H1 (cell line): ENCODE measurements around the gene CDR2L. TPM values are rescaled to one million over a fixed set of nuclear protein-coding genes. Genes with fewer than 3 reads are reported as not detected.

ENCODE experiments used
- CTCF ChIA-PET: fragments of 300-600 bp; sonication (Branson Sonifier 250); formaldehyde crosslinking; loops from one replicate; lab custom pipeline; 2021; ENCODE audit not compliant: partially characterized antibody; lab: Charles Lee
- POLR2A ChIA-PET: fragments of 300-600 bp; sonication (Branson Sonifier 250); formaldehyde crosslinking; loops from one replicate; lab custom pipeline; 2021; ENCODE audit warnings: inconsistent platforms; ENCODE audit not compliant: partially characterized antibody; lab: Charles Lee
- DNase-seq, 2 experiments: peaks; one replicate each; pipeline versions ENCODE4 v3.0.0 to v3.0.0-alpha.2; 2010 to 2022; ENCODE audit warnings: low spot score in 2 of 2, low read depth in 1 of 2, mixed read lengths in 1 of 2
- FAIRE-seq: peaks from 2 replicates; lab custom pipeline; 2011; peaks lifted over from hg19 to GRCh38; lab: Jason Lieb, UNC
- H2AFZ ChIP-seq: 2 replicates; pipeline ENCODE4 v1.8.1; 2012; ENCODE audit warnings: low read length, inconsistent platforms
- H2AK5ac ChIP-seq: 2 replicates; pipeline ENCODE4 v1.6.1; 2013; ENCODE audit warnings: low read depth, low read length
- H2BK120ac ChIP-seq: replicated peaks from 2 replicates; pipeline ENCODE3; 2013; ENCODE audit warnings: low read depth, low read length, inconsistent platforms
- H2BK12ac ChIP-seq: 2 replicates; pipeline ENCODE4 v1.6.1; 2013; ENCODE audit warnings: low read depth, low read length
- H2BK15ac ChIP-seq: 2 replicates; pipeline ENCODE4 v1.6.1; 2013; ENCODE audit warnings: low read length
- H2BK20ac ChIP-seq: 2 replicates; pipeline ENCODE4 v1.6.1; 2013; ENCODE audit warnings: low read length
- H2BK5ac ChIP-seq: 2 replicates; pipeline ENCODE4 v1.6.1; 2013; ENCODE audit warnings: low read depth, low read length
- H3K14ac ChIP-seq: 2 replicates; pipeline ENCODE4 v1.6.1; 2013; ENCODE audit warnings: inconsistent platforms; ENCODE audit not compliant: insufficient read length
- H3K18ac ChIP-seq: 2 replicates; pipeline ENCODE4 v1.6.1; 2013; ENCODE audit warnings: low read length; ENCODE audit errors: extremely low read depth
- H3K23ac ChIP-seq: 2 replicates; pipeline ENCODE4 v1.6.1; 2013; ENCODE audit warnings: inconsistent platforms; ENCODE audit not compliant: insufficient read length
- H3K23me2 ChIP-seq: 2 replicates; pipeline ENCODE4 v1.6.1; 2013; ENCODE audit warnings: low read depth, low read length
- H3K27ac ChIP-seq: 2 replicates; pipeline ENCODE4 v1.6.1; 2011; ENCODE audit warnings: low read depth, low read length, inconsistent platforms
- H3K27me3 ChIP-seq, 4 experiments: replicated peaks in 1 of 4; 1 replicate in 1 of 4; 2 replicates in 3 of 4; pipeline versions ENCODE4 v1.6.1 to v1.8.1; 2011 to 2013; ENCODE audit warnings: low read length in 3 of 4, mild to moderate bottlenecking in 3 of 4, inconsistent platforms in 2 of 4, mixed read lengths in 2 of 4, moderate library complexity in 1 of 4; ENCODE audit not compliant: control insufficient read depth in 3 of 4, insufficient read depth in 3 of 4; ENCODE audit errors: extremely low read depth in 1 of 4
- H3K36me3 ChIP-seq, 4 experiments: 2 replicates each; pipeline versions ENCODE4 v1.6.1 to v1.8.1; 2011 to 2013; ENCODE audit warnings: mild to moderate bottlenecking in 4 of 4, low read length in 3 of 4, moderate library complexity in 2 of 4, control low read depth in 1 of 4, inconsistent platforms in 1 of 4; ENCODE audit not compliant: insufficient read depth in 4 of 4, control insufficient read depth in 2 of 4
- H3K4ac ChIP-seq: replicated peaks from 2 replicates; pipeline ENCODE3; 2013; ENCODE audit warnings: low read length, low read depth, mixed read lengths, inconsistent platforms; ENCODE audit not compliant: insufficient read length
- H3K4me1 ChIP-seq, 4 experiments: replicated peaks in 1 of 4; 1 replicate in 1 of 4; 2 replicates in 3 of 4; pipeline versions ENCODE4 v1.6.1 to v1.8.1; 2011 to 2013; ENCODE audit warnings: low read length in 3 of 4, inconsistent platforms in 2 of 4, mixed read lengths in 1 of 4; ENCODE audit not compliant: insufficient read depth in 4 of 4, control insufficient read depth in 3 of 4
- H3K4me2 ChIP-seq, 2 experiments: 2 replicates each; pipeline versions ENCODE4 v1.6.1 to v1.8.1; 2011 to 2013; ENCODE audit warnings: low read depth in 2 of 2, low read length in 2 of 2, control low read depth in 1 of 2, inconsistent platforms in 1 of 2, mild to moderate bottlenecking in 1 of 2; ENCODE audit not compliant: insufficient read depth in 1 of 2
- H3K4me3 ChIP-seq, 4 experiments: fragments of 200-600, 300-600 bp in 1 of 4; sonication (generic), shearing (Covaris generic), sonication (Bioruptor Twin) in 1 of 4; 2 replicates each; pipeline versions ENCODE4 v1.5.1 to v1.8.1; 2011 to 2016; ENCODE audit warnings: low read length in 4 of 4, low read depth in 3 of 4, control low read depth in 2 of 4, inconsistent platforms in 2 of 4, mild to moderate bottlenecking in 2 of 4, mixed read lengths in 1 of 4, moderate library complexity in 1 of 4; ENCODE audit not compliant: insufficient read depth in 2 of 4; ENCODE audit errors: extremely low read depth in 1 of 4
- H3K56ac ChIP-seq: replicated peaks from 2 replicates; pipeline ENCODE3; 2013; ENCODE audit warnings: low read depth, mild to moderate bottlenecking, mixed read lengths, low read length, inconsistent platforms; ENCODE audit not compliant: insufficient read length
- H3K79me1 ChIP-seq: 2 replicates; pipeline ENCODE4 v1.6.1; 2013; ENCODE audit warnings: low read depth, low read length, control low read depth
- H3K79me2 ChIP-seq, 2 experiments: 2 replicates each; pipeline versions ENCODE4 v1.6.1 to v1.8.1; 2012 to 2013; ENCODE audit warnings: low read length in 2 of 2, mild to moderate bottlenecking in 2 of 2, inconsistent platforms in 1 of 2; ENCODE audit not compliant: insufficient read depth in 2 of 2, control insufficient read depth in 1 of 2
- H3K9ac ChIP-seq, 4 experiments: replicated peaks in 1 of 4; 1 replicate in 1 of 4; 2 replicates in 3 of 4; pipeline versions ENCODE4 v1.6.1 to v1.8.1; 2011 to 2013; ENCODE audit warnings: low read depth in 3 of 4, low read length in 3 of 4, control low read depth in 2 of 4, mild to moderate bottlenecking in 2 of 4, moderate library complexity in 2 of 4, inconsistent platforms in 1 of 4; ENCODE audit errors: extremely low read depth in 1 of 4
- H3K9me3 ChIP-seq, 2 experiments: 2 replicates each; pipeline versions ENCODE4 v1.6.1 to v1.8.1; 2012 to 2013; ENCODE audit warnings: mild to moderate bottlenecking in 2 of 2, moderate library complexity in 2 of 2, control low read depth in 1 of 2, inconsistent platforms in 1 of 2, low read depth in 1 of 2, low read length in 1 of 2, mixed read lengths in 1 of 2; ENCODE audit not compliant: insufficient read depth in 2 of 2
- H4K20me1 ChIP-seq, 2 experiments: replicated peaks in 1 of 2; 2 replicates each; pipeline versions ENCODE3 to v1.8.1; 2011 to 2013; ENCODE audit warnings: inconsistent platforms in 2 of 2, low read length in 2 of 2, mild to moderate bottlenecking in 1 of 2; ENCODE audit not compliant: insufficient read depth in 2 of 2, control insufficient read depth in 1 of 2
- H4K5ac ChIP-seq: 2 replicates; pipeline ENCODE4 v1.6.1; 2013; ENCODE audit warnings: low read length, low read depth, mixed read lengths, inconsistent platforms; ENCODE audit not compliant: insufficient read length
- H4K8ac ChIP-seq: 2 replicates; pipeline ENCODE4 v1.8.0; 2013; ENCODE audit warnings: mild to moderate bottlenecking, moderate library complexity, low read length, inconsistent platforms; ENCODE audit not compliant: insufficient read depth; ENCODE audit errors: extremely low read depth
- H4K91ac ChIP-seq: replicated peaks from 2 replicates; pipeline ENCODE3; 2013; ENCODE audit warnings: low read length, mixed read lengths, inconsistent platforms; ENCODE audit not compliant: insufficient read length
- BACH1 ChIP-seq: IDR thresholded peaks from 2 replicates; pipeline ENCODE4 v1.6.1; 2012; ENCODE audit warnings: low read length, improper control_type of control experiment
- KDM5A ChIP-seq: fragments of 200-600 bp; IDR thresholded peaks from 2 replicates; pipeline ENCODE4 v1.7.1; 2012; ENCODE audit warnings: mild to moderate bottlenecking, low read length, inconsistent platforms, mixed read lengths
- SIX5 ChIP-seq: IDR thresholded peaks from 2 replicates; pipeline ENCODE4 v1.6.1; 2011; ENCODE audit warnings: mild to moderate bottlenecking, low read depth, low read length
- USF2 ChIP-seq: IDR thresholded peaks from 2 replicates; pipeline ENCODE4 v1.6.1; 2011; ENCODE audit warnings: low read length, improper control_type of control experiment
- WGBS, 2 experiments: shearing (Covaris generic) in 1 of 2; methylation state at CpG; one replicate each; pipeline versions ENCODE4 v1.1.6 to v1.1.7; 2013 to 2015; ENCODE audit warnings: low lambda C conversion rate in 2 of 2, mixed read lengths in 2 of 2, inconsistent platforms in 1 of 2, low coverage in 1 of 2, missing lambda C conversion rate in 1 of 2; ENCODE audit not compliant: insufficient replicate concordance in 2 of 2, insufficient coverage in 1 of 2, insufficient read length in 1 of 2; ENCODE audit errors: extremely low coverage in 1 of 2, missing lambda C conversion rate in 1 of 2; 5-methylcytosine and 5-hydroxymethylcytosine counted together
- polyA plus RNA-seq, 7 experiments: library from polyadenylated mRNA; depleted of rRNA in 3 of 7; stranded (reverse) in 5 of 7; unstranded in 2 of 7; fragments of >200 nt in 5 of 7; fragments of 200-250 nt in 2 of 7; gene quantifications; 1 replicate in 5 of 7; 2 replicates in 1 of 7; 4 replicates in 1 of 7; pipeline versions ENCODE4 v1.2.1 to v1.2.3, GENCODE V29; 2011 to 2013; ENCODE audit warnings: missing spikeins in 2 of 7, mixed read lengths in 2 of 7
- total RNA-seq: library from RNA; stranded (reverse); fragmentation: NEBNext Ultra II Directional; extraction: Animal tissue kit (Norgen Biotek cat#: 25700); gene quantifications from 2 replicates; pipeline ENCODE4 v1.2.1, GENCODE V29; 2021

Gene CDR2L
- total and polyA plus RNA-seq, 2 of the 8 experiments (the other 6 are each of a cell fraction or from before 2014, with no cell fraction given): 20.4 to 38.1 TPM

- H3K23me2 ChIP-seq: peaks cover 3% of the 10 kb centered on the region; the same call in 1 of the 2 replicates
- no peak overlapping the region for H2BK5ac ChIP-seq
- POLR2A ChIA-PET: interaction anchor here (1.0 kb wide), 1 partner anchor 74 kb away, joined by 3 read pairs; no protein-coding TSS in a partner anchor
- H3K18ac ChIP-seq: no peak overlapping the region
- WGBS, 2 experiments: 76% methylated on average over 8 of the region's 8 CpGs; no CpG with 5 or more reads in 1 of the 2 experiments
- no peak overlapping the region for H3K4me2 ChIP-seq
- no peaks in the 10 kb centered on the region for H3K9me3 ChIP-seq
- CTCF ChIA-PET: interaction anchor here (1.2 to 49.9 kb wide), 4 partner anchors 10 to 195 kb away, joined by 3 to 1072 read pairs (median 538); partner anchors contain the start of genes MRPL58, OTOP2, OTOP3 and USH1G
- H4K5ac ChIP-seq: no peak overlapping the region
- no peak overlapping the region for H3K9ac ChIP-seq
- H4K20me1 ChIP-seq: peaks cover 2 to 11% of the 10 kb centered on the region in 2 experiments
- H3K4ac ChIP-seq: no peak overlapping the region
- no peak overlapping the region for H2BK120ac ChIP-seq
- H3K27ac ChIP-seq: no peak overlapping the region
- TF ChIP-seq USF2: no peak
- TF ChIP-seq KDM5A: no peak
- no peak for TF ChIP-seq SIX5
- no peak for TF ChIP-seq BACH1
- no peak overlapping the region for H3K14ac ChIP-seq
- no peak overlapping the region for H2BK12ac ChIP-seq
- H3K4me1 ChIP-seq: peaks cover 0 to 6% (median 3%) of the 10 kb centered on the region in 4 experiments; a peak in 4 of 7 replicates
- H3K79me2 ChIP-seq: no peaks in the 10 kb centered on the region
- H2BK20ac ChIP-seq: no peak overlapping the region
- no peaks in the 10 kb centered on the region for H3K36me3 ChIP-seq
- FAIRE-seq (no peak), DNase-seq (no peak)
- no peak overlapping the region for H2AK5ac ChIP-seq
- no peak overlapping the region for H3K4me3 ChIP-seq
- H2BK15ac ChIP-seq: no peak overlapping the region
- H3K56ac ChIP-seq: no peak overlapping the region
- H3K23ac ChIP-seq: no peak overlapping the region
- no peak overlapping the region for H2AFZ ChIP-seq
- no peak overlapping the region for H4K91ac ChIP-seq
- H3K27me3 ChIP-seq: peaks cover 22 to 46% (median 40%) of the 10 kb centered on the region in 4 experiments
- H3K79me1 ChIP-seq: no peaks in the 10 kb centered on the region
- no peak overlapping the region for H4K8ac ChIP-seq
Observed at GRCh38 chr17:74939534-74939933, 47.9 kb upstream of the CDR2L start.
